Left ventricle myocardium inferior (tissue), 1 donor: ENCODE results near the gene ANGPTL4. TPM values are rescaled to one million over a fixed set of nuclear protein-coding genes. Genes with fewer than 3 reads are reported as not detected.
A peak's percentile ranks its signal among the peaks of the same experiment; 100 is the strongest.

Source experiments
- DNase-seq: peaks from one replicate; pipeline ENCODE4 v3.0.0-alpha.2; 2020
- H3K27ac ChIP-seq: fragments of 200-600 bp; replicated peaks from 2 replicates; pipeline ENCODE4 v1.8.0; 2021
- H3K27me3 ChIP-seq: fragments of 200-600 bp; 2 replicates; pipeline ENCODE4 v1.8.0; 2021; ENCODE audit warnings: low read depth
- H3K36me3 ChIP-seq: fragments of 200-600 bp; 2 replicates; pipeline ENCODE4 v1.8.0; 2021
- H3K4me1 ChIP-seq: fragments of 200-600 bp; 2 replicates; pipeline ENCODE4 v1.8.0; 2021
- H3K4me3 ChIP-seq: fragments of 200-600 bp; 2 replicates; pipeline ENCODE4 v1.8.0; 2021; ENCODE audit warnings: mild to moderate bottlenecking, moderate library complexity
- H3K9me3 ChIP-seq: fragments of 200-600 bp; replicated peaks from 2 replicates; pipeline ENCODE4 v1.8.0; 2021
- CTCF ChIP-seq: fragments of 200-600 bp; IDR thresholded peaks from 2 replicates; pipeline ENCODE4 v1.8.0; 2021; ENCODE audit warnings: antibody characterized with exemption, mild to moderate bottlenecking, borderline replicate concordance
- intact Hi-C: fragments of 100-400 bp; cut with micrococcal nuclease; formaldehyde crosslinking; loops from one replicate; pipeline ENCODE4 v1.11.0; 2022
- total RNA-seq: library from RNA; stranded (reverse); fragmentation: NEBNext Ultra II Directional; extraction: Animal tissue kit (Norgen Biotek cat#: 25700); gene quantifications from one replicate; pipeline ENCODE4 v1.2.1, GENCODE V29; 2021
- donor health status: DM: no; HTN: yes; CAD: no; lungs with severe emphysema.

ANGPTL4 gene
- total RNA-seq, 1 donor from 2014 or later: 8.4 TPM

- Histone ChIP-seq H3K4me1 (peaks cover 64% of the 10 kb centered on the region), H3K36me3 (peaks cover 27% of the 10 kb centered on the region), H3K27ac (peak overlapping the region; percentile 37), H3K4me3 (no peak overlapping the region), H3K9me3 (no peaks in the 10 kb centered on the region), H3K27me3 (no peaks in the 10 kb centered on the region)
- DNase-seq: no peak
- intact Hi-C loops: loop anchor here (5.0 kb wide), 1 partner anchor 40 kb away; no protein-coding TSS in a partner anchor
- no peak for TF ChIP-seq CTCF
Measured at GRCh38 chr19:8397271-8397670, 33.3 kb downstream of the ANGPTL4 start.

DNA sequence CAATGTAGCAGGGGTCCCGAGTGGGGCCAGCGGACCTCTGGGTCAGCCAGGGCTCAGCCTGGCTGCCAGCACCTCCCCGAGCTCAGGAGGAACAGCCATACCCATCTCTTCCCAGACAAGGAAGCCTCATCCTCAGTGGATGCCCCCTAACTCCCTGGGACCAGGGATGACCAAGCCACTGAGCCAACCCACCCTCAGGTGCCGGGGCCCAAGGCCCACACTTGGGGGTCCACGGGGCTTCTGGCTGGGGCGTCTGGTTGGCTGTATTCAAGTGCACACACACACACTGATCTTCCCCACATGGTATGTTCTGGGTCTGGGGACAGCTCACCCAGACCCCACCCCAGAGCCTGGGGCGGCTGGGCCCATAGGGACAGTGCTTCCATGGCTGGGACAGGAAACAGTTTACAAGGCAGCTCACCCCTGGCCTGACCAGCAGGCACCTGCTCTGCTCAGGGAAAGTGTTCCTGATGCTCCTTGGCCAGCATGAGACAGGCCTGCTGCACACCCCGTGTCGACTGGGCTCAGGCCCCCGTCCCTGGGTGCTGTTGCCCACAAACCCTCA, 33.9 kb downstream of the ANGPTL4 start:
- Histone ChIP-seq H3K27me3 (no peaks in the 10 kb centered on the region), H3K9me3 (no peaks in the 10 kb centered on the region), H3K36me3 (peaks cover 32% of the 10 kb centered on the region), H3K4me3 (no peak overlapping the region), H3K4me1 (peaks cover 58% of the 10 kb centered on the region), H3K27ac (peak overlapping the region; percentile 37)
- no peak for DNase-seq
- no peak for TF ChIP-seq CTCF
- intact Hi-C loops: loop anchor here (5.0 kb wide), 1 partner anchor 41 kb away; no protein-coding TSS in a partner anchor

DNA sequence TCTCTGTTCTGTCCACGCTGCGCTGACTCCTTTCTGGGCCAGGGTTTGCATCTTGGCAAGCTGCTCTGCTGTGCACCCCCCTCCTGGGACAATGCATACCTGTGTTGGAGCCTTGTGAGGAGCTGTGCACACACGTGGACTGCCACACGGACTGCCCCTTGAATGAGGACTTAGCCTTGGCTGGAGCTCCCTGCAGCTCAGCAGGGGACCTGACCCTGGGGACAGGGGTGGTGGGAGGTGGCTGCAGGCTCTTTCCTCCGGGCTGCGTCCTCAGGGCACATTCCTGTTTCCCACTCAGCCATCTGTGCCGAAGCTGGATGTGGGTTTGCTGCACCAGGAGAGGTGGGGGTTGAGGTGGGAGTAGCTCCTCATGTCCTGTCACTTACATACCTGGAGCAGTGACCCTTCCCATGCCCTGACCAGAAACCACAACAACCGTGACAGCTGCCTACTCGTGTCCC, 34.4 kb downstream of the ANGPTL4 start:
- Histone ChIP-seq H3K9me3 (no peaks in the 10 kb centered on the region), H3K4me3 (no peak overlapping the region), H3K4me1 (peaks cover 53% of the 10 kb centered on the region), H3K27me3 (no peaks in the 10 kb centered on the region), H3K36me3 (peaks cover 37% of the 10 kb centered on the region), H3K27ac (peak overlapping the region; percentile 14)
- no peak for TF ChIP-seq CTCF
- DNase-seq: no peak
- intact Hi-C loops: loop anchor here (5.0 kb wide), 1 partner anchor 41 kb away; no protein-coding TSS in a partner anchor

DNA sequence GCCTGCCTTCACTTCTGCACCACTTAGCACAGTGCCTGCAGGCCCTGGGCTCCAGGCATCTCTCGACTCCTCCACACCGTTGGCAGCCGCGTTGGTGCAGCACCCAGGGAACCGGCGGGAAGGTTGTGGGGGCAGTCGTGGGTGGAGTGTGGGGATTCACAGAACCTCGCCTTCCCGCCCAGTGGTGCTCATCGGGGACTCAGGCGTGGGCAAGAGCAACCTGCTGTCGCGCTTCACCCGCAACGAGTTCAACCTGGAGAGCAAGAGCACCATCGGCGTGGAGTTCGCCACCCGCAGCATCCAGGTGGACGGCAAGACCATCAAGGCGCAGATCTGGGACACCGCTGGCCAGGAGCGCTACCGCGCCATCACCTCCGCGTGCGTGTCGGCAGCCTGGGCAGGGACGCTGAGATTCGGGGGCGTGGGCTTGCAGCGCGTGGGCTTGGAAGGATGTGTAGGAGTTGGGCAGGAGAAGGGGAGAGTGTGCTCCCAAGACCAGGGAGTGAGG, 35.8 kb downstream of the ANGPTL4 start:
- no peaks in the 10 kb centered on the region for H3K27me3 ChIP-seq
- H3K9me3 ChIP-seq: no peaks in the 10 kb centered on the region
- H3K4me1 ChIP-seq: peaks cover 44% of the 10 kb centered on the region
- peaks cover 50% of the 10 kb centered on the region for H3K36me3 ChIP-seq
- TF ChIP-seq CTCF: no peak
- H3K4me3 ChIP-seq: no peak overlapping the region
- no peak overlapping the region for H3K27ac ChIP-seq
- intact Hi-C loops: loop anchor here (5.0 kb wide), 1 partner anchor 42 kb away; no protein-coding TSS in a partner anchor
- DNase-seq: no peak

DNA sequence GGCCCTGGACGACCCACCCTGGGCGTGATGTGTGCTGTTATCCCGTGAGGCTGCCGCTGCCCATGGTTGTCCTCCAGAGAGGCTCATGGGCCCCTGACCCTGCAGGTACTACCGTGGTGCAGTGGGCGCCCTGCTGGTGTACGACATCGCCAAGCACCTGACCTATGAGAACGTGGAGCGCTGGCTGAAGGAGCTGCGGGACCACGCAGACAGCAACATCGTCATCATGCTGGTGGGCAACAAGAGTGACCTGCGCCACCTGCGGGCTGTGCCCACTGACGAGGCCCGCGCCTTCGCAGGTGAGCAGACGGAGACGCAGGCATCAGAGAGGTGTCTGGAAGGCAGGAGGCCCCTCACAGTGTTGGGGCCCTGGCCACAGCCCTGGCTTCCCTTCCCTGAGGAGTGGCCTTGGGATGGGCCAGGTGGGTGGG, 38.0 kb downstream of the ANGPTL4 start:
- Histone ChIP-seq H3K4me3 (no peak overlapping the region), H3K4me1 (peaks cover 28% of the 10 kb centered on the region), H3K36me3 (peaks cover 60% of the 10 kb centered on the region), H3K27me3 (no peaks in the 10 kb centered on the region), H3K9me3 (no peaks in the 10 kb centered on the region), H3K27ac (no peak overlapping the region)
- TF ChIP-seq CTCF: no peak
- DNase-seq: no peak
- intact Hi-C loops: no loop called here
